22Rv1 (cell line): ENCODE results near the gene GBP5.

Experiments used
- H3K27ac ChIP-seq: fragments of 450-650 bp; 2 replicates; pipeline ENCODE4 v1.5.1; 2017
- CTCF ChIP-seq: fragments of 450-650 bp; IDR thresholded peaks from 2 replicates; pipeline ENCODE4 v1.5.1; 2017; ENCODE audit warnings: mild to moderate bottlenecking
- ZFX ChIP-seq: fragments of 450-650 bp; IDR thresholded peaks from 2 replicates; pipeline ENCODE4 v1.6.1; 2017; ENCODE audit warnings: antibody characterized with exemption, borderline replicate concordance

Gene GBP5

GRCh38 chr1:89276690-89277089 lies 4.0 kb upstream of the GBP5 start:
- no peak overlapping the region for H3K27ac ChIP-seq
- TF ChIP-seq CTCF (no peak), ZFX (no peak)

- no peak for TF ChIP-seq ZFX
- TF ChIP-seq CTCF = no peak
- no peak overlapping the region for H3K27ac ChIP-seq
Observed at GRCh38 chr1:89274411-89274857, 1.8 kb upstream of the GBP5 start.

- H3K27ac ChIP-seq = no peak overlapping the region
- TF ChIP-seq ZFX = no peak
- no peak for TF ChIP-seq CTCF
Observed at GRCh38 chr1:89273324-89273778, 691 bp upstream of the GBP5 start.

GRCh38 chr1:89271341-89272015 lies 1.2 kb downstream of the GBP5 start:
- no peak overlapping the region for H3K27ac ChIP-seq
- TF ChIP-seq CTCF (no peak), ZFX (no peak)

GRCh38 chr1:89270423-89270822 lies 2.2 kb downstream of the GBP5 start:
- no peak for TF ChIP-seq ZFX
- TF ChIP-seq CTCF = no peak
- no peak overlapping the region for H3K27ac ChIP-seq

GRCh38 chr1:89269277-89269676 lies 3.4 kb downstream of the GBP5 start:
- H3K27ac ChIP-seq = no peak overlapping the region
- TF ChIP-seq ZFX (no peak), CTCF (no peak)

GRCh38 chr1:89262643-89263042 lies 10.0 kb downstream of the GBP5 start:
- TF ChIP-seq CTCF (no peak), ZFX (no peak)
- peak overlapping the region; percentile 86 for H3K27ac ChIP-seq
